Measurements from ENCODE around the gene KCNJ6. TPM values are rescaled to one million over a fixed set of nuclear protein-coding genes. Genes with fewer than 3 reads are reported as not detected.

The KCNJ6 gene
- total RNA-seq, 1 experiment from 2014 or later, result not detected

DNA sequence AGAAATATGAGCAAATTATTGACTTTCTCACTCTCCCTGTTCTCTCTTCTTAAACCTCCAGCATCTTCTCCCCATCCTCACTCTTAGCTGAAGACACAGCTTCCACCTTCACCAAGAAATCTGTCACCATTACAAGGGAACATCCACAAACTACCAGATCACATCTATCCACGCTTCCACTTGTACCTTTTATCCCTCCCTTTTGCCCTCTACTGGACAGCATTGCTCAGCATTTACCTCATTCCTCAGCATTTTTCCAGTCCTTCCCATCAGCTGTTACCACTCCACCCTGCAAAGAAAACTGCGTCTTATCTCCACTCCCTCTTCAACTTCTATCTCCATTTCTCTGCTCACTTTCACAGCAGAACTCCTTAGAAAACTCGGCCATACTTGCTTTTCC is 42.6 kb downstream of the KCNJ6 start:
- Mint-ChIP-seq H3K27ac (ENCODE audit: unreplicated experiment) (no peak overlapping the region), H3K27me3 (ENCODE audit: insufficient read depth, unreplicated experiment) (peaks cover 3% of the 10 kb centered on the region), H3K4me1 (ENCODE audit: low read depth, unreplicated experiment) (no peaks in the 10 kb centered on the region), H3K4me3 (ENCODE audit: unreplicated experiment) (no peak overlapping the region), H3K9me3 (ENCODE audit: unreplicated experiment) (no peaks in the 10 kb centered on the region), H3K36me3 (ENCODE audit: insufficient read depth, unreplicated experiment) (no peaks in the 10 kb centered on the region)
- Histone ChIP-seq H3K27me3 (replicated peaks; ENCODE audit: control insufficient read depth, insufficient read depth, low read length) (no peaks in the 10 kb centered on the region), H3K4me1 (no peaks in the 10 kb centered on the region), H3K9me3 (no peaks in the 10 kb centered on the region), H3K36me3 (ENCODE audit: control insufficient read depth, insufficient read depth, low read length) (no peaks in the 10 kb centered on the region), H3K4me3 (ENCODE audit: low read depth, low read length) (no peak overlapping the region)
- ChIA-PET POLR2A (interaction anchor here (0.5 kb wide), 1 partner anchor 310 kb away, joined by 3 read pairs; no protein-coding TSS in a partner anchor), CTCF (interaction anchor here (1.4 kb wide), 1 partner anchor 173 kb away, joined by 4 read pairs; no protein-coding TSS in a partner anchor)
- intact Hi-C loops (cut with micrococcal nuclease; ENCODE audit: unreplicated experiment), result loop anchor here (5.0 kb wide), 1 partner anchor 161 kb away; no protein-coding TSS in a partner anchor
- BruUV-seq (replicated peaks), result no TSS peak
- peak in 1 of 2 experiments; percentile 6 for DNase-seq
- TF ChIP-seq, protein P1, sequence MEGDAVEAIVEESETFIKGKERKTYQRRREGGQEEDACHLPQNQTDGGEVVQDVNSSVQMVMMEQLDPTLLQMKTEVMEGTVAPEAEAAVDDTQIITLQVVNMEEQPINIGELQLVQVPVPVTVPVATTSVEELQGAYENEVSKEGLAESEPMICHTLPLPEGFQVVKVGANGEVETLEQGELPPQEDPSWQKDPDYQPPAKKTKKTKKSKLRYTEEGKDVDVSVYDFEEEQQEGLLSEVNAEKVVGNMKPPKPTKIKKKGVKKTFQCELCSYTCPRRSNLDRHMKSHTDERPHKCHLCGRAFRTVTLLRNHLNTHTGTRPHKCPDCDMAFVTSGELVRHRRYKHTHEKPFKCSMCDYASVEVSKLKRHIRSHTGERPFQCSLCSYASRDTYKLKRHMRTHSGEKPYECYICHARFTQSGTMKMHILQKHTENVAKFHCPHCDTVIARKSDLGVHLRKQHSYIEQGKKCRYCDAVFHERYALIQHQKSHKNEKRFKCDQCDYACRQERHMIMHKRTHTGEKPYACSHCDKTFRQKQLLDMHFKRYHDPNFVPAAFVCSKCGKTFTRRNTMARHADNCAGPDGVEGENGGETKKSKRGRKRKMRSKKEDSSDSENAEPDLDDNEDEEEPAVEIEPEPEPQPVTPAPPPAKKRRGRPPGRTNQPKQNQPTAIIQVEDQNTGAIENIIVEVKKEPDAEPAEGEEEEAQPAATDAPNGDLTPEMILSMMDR (IDR thresholded peaks at IDR 0.05; ENCODE audit: insufficient read depth in 1 of 2, low read depth in 1 of 2, low read length in 1 of 2, severe bottlenecking in 1 of 2, unreplicated experiment in 1 of 2), result peak in 1 of 2 experiments; percentile 23

DNA sequence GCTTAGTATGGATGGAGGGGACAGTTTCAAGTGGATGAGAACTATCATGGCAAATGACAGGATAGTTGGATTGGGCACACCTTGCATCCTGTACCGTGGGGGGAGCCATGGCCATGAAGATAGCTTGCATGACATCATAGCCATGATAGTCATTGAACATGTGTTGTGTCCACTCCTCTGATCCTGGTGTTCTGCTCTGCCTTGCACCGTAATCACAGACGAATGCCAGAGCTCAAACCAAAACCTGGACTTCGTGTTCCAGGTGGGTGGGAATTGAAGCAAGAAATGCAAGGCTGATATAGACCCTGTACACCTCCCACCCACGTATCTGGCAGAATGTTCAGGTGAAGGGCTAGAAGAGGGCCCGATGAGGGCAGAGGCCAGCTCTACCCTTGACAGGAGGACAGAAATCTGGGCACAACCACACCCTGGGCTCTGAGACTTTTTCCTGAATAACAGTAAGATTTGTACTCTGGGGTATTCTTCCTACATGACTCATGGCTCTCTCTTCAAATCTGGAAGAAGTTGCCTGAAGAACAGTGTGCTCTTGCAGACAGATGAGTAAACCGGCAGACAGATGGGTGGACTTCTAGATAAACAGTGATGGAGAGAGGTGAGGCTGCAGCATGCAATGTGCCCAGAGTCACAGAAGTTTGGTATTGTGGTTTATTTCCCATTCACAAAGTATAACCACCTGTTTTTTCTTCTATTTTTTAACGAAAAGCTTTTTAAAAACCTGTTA is 45.0 kb downstream of the KCNJ6 start:
- TF ChIP-seq, protein P1 (IDR thresholded peaks at IDR 0.05; ENCODE audit: insufficient read depth in 1 of 2, low read depth in 1 of 2, low read length in 1 of 2, severe bottlenecking in 1 of 2, unreplicated experiment in 1 of 2), result no peak
- Mint-ChIP-seq H3K27ac (ENCODE audit: unreplicated experiment) (no peak overlapping the region), H3K27me3 (ENCODE audit: insufficient read depth, unreplicated experiment) (peaks cover 6% of the 10 kb centered on the region), H3K4me1 (ENCODE audit: low read depth, unreplicated experiment) (no peaks in the 10 kb centered on the region), H3K9me3 (ENCODE audit: unreplicated experiment) (no peaks in the 10 kb centered on the region), H3K4me3 (ENCODE audit: unreplicated experiment) (no peak overlapping the region), H3K36me3 (ENCODE audit: insufficient read depth, unreplicated experiment) (no peaks in the 10 kb centered on the region)
- intact Hi-C loops (cut with micrococcal nuclease; ENCODE audit: unreplicated experiment), result loop anchor here (5.0 kb wide), 1 partner anchor 159 kb away; no protein-coding TSS in a partner anchor
- H3K36me3 ChIP-seq (ENCODE audit: control insufficient read depth, insufficient read depth, low read length), result no peaks in the 10 kb centered on the region
- H3K4me1 ChIP-seq, result no peaks in the 10 kb centered on the region
- H3K9me3 ChIP-seq, result no peaks in the 10 kb centered on the region
- H3K4me3 ChIP-seq (ENCODE audit: low read depth, low read length), result no peak overlapping the region
- POLR2A ChIA-PET, result no interaction called here
- DNase-seq, result no peak
- BruUV-seq (replicated peaks), result no TSS peak
- CTCF ChIA-PET, result interaction anchor here (0.6 kb wide), 1 partner anchor 216 kb away, joined by 7 read pairs; no protein-coding TSS in a partner anchor
- H3K27me3 ChIP-seq (replicated peaks; ENCODE audit: control insufficient read depth, insufficient read depth, low read length), result no peaks in the 10 kb centered on the region

DNA sequence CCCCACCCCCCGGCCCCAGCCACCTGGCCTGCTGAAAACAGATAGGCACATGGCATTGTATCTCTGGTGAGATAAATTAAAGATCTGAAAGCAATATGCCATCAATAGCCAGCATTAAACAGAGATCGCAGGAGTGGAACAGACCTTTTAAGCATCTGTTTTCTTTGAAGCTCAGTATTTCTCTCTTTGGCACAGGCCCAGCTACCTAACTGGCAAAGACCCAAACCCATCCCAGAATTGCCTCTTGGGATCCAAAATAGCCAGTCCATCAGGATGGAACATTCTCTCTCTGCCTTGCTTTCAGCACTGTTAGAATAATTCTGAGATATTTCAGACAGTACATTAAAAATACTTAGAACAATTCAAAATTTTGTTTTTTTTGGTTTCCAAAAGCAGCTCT is 46.0 kb downstream of the KCNJ6 start:
- Mint-ChIP-seq H3K36me3 (ENCODE audit: insufficient read depth, unreplicated experiment) (no peaks in the 10 kb centered on the region), H3K9me3 (ENCODE audit: unreplicated experiment) (no peaks in the 10 kb centered on the region), H3K4me1 (ENCODE audit: low read depth, unreplicated experiment) (no peaks in the 10 kb centered on the region), H3K27me3 (ENCODE audit: insufficient read depth, unreplicated experiment) (peaks cover 11% of the 10 kb centered on the region), H3K4me3 (ENCODE audit: unreplicated experiment) (no peak overlapping the region), H3K27ac (ENCODE audit: unreplicated experiment) (no peak overlapping the region)
- Histone ChIP-seq H3K9me3 (no peaks in the 10 kb centered on the region), H3K4me1 (no peaks in the 10 kb centered on the region), H3K36me3 (ENCODE audit: control insufficient read depth, insufficient read depth, low read length) (no peaks in the 10 kb centered on the region), H3K4me3 (ENCODE audit: low read depth, low read length) (no peak overlapping the region), H3K27me3 (replicated peaks; ENCODE audit: control insufficient read depth, insufficient read depth, low read length) (no peaks in the 10 kb centered on the region)
- CTCF ChIA-PET, result no interaction called here
- no TSS peak for BruUV-seq (replicated peaks)
- TF ChIP-seq, protein P1 (IDR thresholded peaks at IDR 0.05; ENCODE audit: insufficient read depth in 1 of 2, low read depth in 1 of 2, low read length in 1 of 2, severe bottlenecking in 1 of 2, unreplicated experiment in 1 of 2), result no peak
- DNase-seq, result no peak
- POLR2A ChIA-PET, result no interaction called here
- intact Hi-C loops (cut with micrococcal nuclease; ENCODE audit: unreplicated experiment), result loop anchor here (5.0 kb wide), 1 partner anchor 158 kb away; no protein-coding TSS in a partner anchor

Data from Caco-2 (cell line).